Measurements from ENCODE around the gene FAM237B. TPM values are rescaled to one million over a fixed set of nuclear protein-coding genes. Genes with fewer than 3 reads are reported as not detected.
A peak's percentile ranks its signal among the peaks of the same experiment; 100 is the strongest.

Gene FAM237B
- total and polyA plus RNA-seq, 2 of the 8 experiments (the other 6 are each of a cell fraction or from before 2014, with no cell fraction given), result not detected

GRCh38 chr7:90346336-90347125, 25.4 kb upstream of the FAM237B start, which contains the start of gene GTPBP10 (continued):
- TF ChIP-seq CHD7 (IDR thresholded peaks at IDR 0.05; ENCODE audit: insufficient replicate concordance, low read length) (no peak), CTCF (IDR thresholded peaks at IDR 0.05; ENCODE audit: control extremely low read depth in 1 of 3, insufficient read depth in 1 of 3, low read depth in 1 of 3, low read length in 3 of 3) (peak; percentile 59 to 80 (median 70)), USF2 (IDR thresholded peaks at IDR 0.05; ENCODE audit: low read length) (no peak), EP300 (IDR thresholded peaks at IDR 0.05; ENCODE audit: borderline replicate concordance in 1 of 2, low read depth in 2 of 2, low read length in 2 of 2) (no peak), KDM1A (IDR thresholded peaks at IDR 0.05; ENCODE audit: borderline replicate concordance, low read length) (no peak)
